D341Med (cell line): ENCODE measurements around the gene TST.

Experiments used
- DNase-seq: peaks from one replicate; pipeline ENCODE4 v3.0.0; 2012; ENCODE audit warnings: low spot score

Gene TST

DNA sequence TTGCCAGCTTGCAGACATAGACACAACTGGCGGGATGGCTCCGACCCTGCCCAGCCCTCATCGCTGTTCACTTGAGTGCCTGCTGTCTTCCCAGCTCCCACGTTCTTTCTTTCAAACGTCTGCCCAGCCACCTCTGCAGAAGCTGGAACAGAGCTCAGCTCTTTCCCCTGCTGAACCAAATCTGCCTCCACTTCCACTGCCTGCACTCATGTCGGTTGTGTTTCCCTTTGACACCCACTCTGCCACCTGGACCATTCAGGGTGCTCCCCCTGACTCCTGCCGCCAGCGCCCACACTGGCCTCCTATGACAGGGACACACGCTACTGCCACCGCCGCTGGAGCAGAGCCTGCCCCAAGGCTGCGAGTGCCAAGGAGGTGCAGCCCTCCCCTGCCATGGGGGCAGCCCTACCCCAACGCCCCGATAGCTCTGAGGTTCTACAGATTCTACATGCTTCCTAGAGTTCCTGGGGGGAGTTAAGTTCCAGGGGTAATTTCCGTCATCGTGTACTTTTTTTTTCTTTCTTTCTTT, 37.9 kb downstream of the TST start:
- no peak for DNase-seq

DNA sequence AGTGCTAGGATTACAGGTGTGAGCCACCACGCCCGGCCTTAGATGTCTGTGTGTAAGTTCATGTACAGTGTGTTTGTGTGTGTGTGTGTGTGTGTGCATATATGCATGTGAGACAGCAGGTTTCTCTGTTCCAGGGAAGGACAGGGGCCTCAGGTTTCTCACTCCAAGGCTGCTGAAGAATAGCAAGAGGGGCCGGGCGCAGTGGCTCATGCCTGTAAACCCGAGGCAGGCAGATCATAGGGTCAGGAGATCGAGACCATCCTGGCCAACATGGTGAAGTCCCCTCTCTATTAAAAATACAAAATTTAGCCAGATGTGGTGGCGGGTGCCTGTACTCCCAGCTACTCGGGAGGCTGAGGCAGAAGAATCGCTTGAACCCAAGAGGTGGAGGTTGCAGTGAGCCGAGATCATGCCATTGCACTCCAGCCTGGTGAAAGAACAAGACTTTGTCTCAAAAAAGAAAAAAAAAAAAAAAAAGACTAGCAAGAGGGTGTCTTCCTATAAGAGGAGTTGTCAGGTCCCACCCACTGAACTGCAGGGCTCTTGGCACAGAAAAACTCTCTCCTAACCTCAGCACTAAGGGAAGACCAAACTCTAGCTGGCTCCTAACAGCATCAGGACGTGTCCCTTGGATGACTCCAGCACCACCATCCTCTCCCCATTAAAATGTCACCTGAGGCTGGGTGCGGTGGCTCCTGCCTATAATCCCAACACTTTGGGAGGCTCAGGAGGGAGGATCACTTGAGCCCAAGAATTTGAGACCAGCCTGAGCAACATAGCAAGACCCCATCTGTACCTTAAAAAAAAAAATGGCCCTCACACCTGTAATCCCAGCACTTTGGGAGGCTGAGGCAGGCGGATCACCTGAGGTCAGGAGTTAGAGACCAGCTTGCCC, 40.0 kb downstream of the TST start:
- DNase-seq, result no peak

DNA sequence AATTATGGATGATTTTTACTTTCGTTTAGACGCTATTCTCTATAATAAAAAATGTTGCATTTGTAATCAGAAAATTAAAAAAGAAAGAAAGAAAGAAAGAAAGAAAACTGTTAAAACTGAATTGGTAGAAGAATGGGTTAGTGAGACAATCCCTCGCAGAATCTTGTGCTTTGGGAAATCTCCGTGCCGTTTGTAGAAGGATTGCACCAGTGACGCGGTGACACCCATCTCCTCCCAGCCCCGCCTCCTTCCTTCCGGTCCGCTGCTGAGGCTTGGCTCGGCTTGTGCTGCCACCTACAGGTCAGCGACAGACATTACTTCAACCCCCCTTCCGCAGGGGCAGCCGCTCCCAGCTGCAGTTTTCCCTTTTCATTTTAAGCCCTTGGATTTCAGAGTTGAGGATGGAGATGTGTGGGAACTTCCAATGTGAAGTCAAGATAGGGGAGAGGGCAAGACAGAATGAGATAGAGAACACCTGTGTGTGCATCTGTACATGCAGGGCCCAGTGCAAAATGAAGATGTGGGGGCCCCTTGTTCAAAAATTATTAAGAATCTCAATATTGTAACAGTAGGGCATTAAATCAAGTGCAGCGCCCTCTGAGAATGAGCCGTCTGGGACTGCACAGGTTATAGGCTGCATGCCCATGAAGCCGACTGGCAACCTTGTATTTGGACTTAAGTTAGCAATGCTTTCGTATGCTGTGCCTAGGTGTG, 41.1 kb downstream of the TST start:
- peak; percentile 95 for DNase-seq

DNA sequence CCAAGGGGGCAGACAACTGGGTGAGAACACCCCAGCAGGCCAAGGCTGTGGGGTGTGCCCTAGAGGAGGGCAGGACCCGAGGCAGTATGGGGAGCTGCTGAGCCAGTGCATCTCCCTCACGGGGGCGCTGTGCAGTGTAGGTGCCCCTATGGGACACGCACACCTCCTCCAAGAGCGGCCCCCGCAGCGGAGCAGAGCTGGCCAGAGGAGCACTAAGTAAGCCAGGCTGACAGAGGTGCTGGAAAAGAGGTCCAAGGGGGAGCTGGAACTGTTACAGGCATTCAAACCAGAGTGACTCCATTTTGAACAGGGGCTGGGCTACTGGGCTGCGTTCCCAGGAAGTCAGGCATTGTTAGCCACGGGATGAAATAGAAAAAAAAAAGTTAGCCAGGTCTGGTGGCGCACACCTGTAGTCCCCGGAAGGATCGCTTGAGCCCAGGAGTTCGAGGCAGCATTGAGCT, 41.8 kb downstream of the TST start:
- peak; percentile 72 for DNase-seq

DNA sequence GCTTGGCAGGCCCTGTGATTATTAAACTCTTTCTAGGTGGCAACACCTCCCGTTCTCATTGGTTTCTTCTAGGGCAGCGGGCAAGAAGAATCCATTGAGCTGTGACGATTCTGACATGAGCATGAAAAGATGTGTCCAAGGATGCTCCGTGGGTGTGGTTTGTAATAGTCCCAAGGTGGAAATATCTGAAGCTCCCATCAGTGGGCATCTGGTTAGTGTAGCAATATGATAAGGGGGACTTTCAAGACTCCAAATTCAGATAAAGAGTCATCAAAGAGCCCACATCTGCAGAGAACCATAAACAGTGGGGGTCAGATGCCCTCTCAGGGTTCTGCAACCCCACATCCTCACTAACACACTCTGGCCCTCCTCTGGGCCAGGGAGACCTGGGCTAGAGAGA, 42.6 kb downstream of the TST start:
- DNase-seq, result no peak

DNA sequence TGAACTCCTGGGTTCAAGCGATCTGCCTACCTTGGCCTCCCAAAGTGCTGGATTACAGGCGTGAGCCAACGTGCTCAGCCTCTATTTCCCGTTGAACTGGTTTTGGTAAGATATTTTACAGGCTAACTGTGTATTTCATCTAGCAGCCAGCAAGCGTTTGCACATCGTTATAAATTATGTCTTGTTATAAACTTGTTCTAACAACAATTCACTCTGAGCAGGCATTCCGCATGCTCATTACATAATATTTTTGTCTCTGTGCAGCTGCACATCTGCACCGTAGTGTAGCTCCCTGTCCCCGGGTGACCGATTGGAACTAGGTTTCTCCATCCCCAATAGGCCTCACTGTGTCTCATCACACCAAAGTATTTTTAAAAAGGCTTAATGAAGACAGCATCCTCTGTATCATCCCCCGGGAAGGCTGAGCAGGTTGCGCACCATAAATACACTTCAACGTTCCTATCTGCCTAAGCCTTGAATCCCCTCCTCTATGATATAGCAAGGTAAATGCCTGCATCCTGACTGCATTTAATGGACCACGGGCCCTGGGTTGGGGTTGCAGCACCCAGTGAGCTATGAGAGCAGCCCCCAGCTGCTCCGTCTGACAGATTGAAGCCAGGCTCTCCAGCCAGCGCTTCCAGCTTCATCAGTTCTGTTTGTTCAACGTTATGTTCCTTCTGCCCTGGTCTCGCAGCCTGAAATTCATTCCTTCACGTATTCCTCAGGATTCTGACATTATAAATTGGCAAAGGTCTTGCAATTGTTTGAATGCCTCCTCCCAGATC, 47.7 kb downstream of the TST start:
- no peak for DNase-seq

DNA sequence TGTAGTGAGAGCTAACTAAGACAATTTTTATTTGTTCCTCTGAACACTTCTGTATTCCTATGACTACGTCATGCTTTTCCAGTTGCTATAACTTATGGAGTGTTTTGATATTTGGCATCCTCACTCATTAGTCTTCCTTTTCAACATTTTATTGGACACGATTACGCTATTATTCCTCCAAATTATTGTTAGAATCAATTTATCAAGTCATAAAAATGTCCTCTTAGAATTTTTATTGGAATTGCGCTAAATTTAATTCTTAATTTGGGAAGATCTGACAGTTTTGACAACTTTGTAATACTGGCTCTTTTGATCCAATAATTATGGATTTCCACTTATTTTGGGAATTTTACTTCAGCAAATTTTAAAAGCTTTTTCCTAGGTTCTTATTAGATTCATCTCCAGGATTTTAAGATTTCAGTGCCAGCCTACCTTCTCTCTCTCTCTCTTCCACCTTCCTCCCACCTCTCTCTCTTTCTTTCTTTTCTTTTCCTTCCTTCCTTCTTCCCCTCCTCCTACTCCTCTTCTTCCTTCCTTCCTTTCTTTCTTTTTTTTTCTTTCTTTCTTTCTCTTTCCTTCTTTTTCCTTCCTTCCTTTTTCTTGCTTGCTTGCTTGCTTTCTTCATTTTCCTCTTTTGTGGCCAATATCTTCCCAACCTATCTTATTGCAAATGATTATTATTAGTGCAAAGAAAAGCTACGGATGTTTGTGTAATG, 50.8 kb downstream of the TST start:
- DNase-seq, result no peak

DNA sequence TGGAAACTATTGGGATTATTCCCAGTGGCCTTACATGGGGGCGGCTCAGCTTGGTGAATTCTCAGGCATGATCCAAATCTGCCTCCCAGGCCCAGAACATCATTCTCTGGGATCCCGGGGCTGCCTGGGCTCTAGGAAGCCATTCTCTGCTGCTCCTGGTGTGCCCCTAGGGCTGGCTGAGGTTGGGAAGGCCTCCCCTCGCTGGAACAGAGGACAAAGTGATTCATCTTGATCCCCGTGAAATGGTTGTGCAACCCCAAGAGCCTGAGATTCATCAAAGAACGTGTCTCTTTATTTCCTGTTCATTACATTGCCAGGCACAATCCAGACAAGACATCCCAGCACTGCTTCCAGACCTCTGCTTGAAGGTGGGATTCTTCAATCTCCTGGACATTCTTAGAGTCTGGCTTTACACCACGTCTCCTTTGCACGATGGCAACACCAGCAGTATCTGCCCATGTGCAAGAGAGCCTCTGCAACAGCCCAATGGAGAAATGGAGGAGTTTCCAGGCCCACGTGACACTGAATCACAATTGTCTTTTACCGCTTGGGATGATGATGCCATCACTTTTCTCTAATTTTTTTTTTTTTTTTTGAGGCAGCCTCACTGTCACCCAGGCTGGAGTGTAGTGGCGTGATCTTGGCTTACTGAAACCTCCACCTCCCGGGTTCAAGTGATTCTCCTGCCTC, 52.3 kb downstream of the TST start:
- DNase-seq, result no peak

DNA sequence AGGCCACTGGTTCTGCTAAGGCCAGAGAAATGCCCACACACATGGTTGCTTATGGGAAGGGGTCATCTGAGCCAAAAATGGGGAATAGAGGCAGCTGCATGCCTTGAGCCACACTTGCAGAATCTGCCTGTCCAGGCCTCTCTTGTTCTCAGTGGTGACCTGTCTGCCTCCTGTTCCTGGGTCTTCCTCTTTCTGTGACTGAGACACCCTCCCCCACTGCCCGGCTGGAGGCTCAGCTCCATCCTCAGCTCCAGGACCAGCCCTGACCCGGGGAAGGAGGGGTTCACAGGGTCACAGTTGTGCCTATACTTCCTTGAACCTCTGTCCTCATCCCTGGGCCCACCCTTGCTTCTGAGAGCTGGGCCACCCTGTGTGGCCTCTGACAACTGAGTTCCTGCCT, 53.6 kb downstream of the TST start:
- no peak for DNase-seq

DNA sequence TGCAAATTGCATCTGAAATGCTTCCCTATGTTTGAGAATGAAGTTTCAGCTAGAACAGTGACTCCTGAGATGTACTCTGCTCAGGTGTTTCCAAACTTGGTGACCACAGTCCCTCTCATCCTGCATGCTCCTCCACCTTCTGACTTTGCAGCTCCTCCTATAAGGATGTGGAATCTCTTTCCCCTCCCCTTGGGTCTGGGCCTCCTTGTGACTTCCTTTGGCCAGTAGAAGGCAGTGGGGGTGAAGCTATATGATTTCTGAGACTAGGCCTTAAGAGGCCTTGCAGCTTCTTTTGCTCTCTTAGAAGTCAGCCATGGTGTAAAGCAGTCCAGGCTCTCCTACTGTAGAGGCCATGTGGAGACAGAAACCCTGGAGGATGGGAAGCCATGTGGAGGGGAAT, 55.1 kb downstream of the TST start:
- no peak for DNase-seq

DNA sequence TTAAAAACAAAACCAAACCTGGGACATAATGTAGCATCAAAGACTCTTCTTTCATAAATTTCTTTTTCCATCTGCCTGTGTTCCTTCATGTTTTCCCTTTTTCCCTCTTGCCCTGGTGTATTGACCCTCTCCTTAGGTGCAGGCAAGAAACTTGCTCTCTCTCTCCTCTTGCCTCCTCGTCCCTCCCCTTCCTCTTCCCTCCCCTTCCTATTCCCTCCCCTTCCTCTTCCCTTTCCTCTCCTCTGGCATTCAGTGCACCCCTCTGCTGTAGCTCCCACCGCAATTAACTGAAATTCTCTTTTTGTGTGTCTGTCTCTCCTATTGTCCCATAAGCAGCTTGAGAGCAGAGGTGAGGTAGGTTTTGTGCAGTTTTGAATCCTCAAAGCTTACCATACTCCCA, 55.9 kb downstream of the TST start:
- no peak for DNase-seq

DNA sequence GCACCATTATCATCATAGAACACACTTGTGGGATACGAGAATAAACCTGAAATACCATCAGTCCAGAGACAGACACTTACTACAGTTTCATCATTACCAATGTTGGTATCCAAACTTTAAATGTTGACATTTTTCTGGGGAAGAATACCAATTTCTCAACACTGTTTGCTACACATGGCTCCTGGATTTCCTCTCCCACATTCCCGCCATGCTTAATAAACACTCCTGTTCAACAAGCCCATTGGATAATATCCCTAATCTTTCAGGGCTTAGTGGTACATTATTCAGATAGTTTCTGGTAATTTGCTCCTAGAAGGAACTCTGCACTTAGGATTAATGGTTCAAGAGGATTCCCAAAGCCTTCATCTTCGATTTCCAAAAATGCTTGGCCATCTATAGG, 57.6 kb downstream of the TST start:
- DNase-seq, result no peak
